Gastrocnemius medialis (tissue), 4 donors: ENCODE measurements around the gene SLC10A7.

Source experiments
- POLR2A ChIP-seq, 2 donors: fragments of 450-650 bp; IDR thresholded peaks; one replicate each; pipeline ENCODE4 v1.6.1; 2017; ENCODE audit warnings: antibody characterized with exemption in 2 of 2, mild to moderate bottlenecking in 2 of 2, moderate library complexity in 2 of 2
- TF ChIP-seq, protein P1 (sequence below), 5 experiments: fragments of 450-650 bp in 3 of 5; fragments of 200-600 bp in 2 of 5; sonication (generic) in 2 of 5; IDR thresholded peaks in 4 of 5; conservative IDR thresholded peaks in 1 of 5; 1 replicate in 4 of 5; 2 replicates in 1 of 5; pipeline ENCODE4 v1.5.1; 2016 to 2019; ENCODE audit warnings: antibody characterized with exemption in 5 of 5, mild to moderate bottlenecking in 3 of 5, moderate library complexity in 3 of 5

DNA sequence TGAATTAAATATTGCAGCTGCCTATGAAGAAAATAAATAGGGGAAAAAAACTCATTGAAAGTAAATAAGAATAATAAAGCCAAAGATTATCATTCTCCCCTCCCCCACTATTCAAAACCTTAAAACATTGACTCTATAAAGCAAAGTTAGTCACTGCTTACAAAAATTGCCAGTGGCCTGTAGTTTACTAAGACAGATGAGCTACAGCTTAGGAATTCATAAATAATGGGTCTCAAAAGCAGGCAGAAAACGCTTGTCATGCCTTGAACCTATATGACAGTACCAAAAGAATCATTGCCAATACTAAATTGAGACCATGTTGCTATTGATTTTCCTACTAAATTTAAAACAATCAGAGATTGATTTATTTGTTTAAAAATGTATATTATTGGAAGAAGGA, 78.9 kb downstream of the SLC10A7 start:
- TF ChIP-seq, protein P1, sequence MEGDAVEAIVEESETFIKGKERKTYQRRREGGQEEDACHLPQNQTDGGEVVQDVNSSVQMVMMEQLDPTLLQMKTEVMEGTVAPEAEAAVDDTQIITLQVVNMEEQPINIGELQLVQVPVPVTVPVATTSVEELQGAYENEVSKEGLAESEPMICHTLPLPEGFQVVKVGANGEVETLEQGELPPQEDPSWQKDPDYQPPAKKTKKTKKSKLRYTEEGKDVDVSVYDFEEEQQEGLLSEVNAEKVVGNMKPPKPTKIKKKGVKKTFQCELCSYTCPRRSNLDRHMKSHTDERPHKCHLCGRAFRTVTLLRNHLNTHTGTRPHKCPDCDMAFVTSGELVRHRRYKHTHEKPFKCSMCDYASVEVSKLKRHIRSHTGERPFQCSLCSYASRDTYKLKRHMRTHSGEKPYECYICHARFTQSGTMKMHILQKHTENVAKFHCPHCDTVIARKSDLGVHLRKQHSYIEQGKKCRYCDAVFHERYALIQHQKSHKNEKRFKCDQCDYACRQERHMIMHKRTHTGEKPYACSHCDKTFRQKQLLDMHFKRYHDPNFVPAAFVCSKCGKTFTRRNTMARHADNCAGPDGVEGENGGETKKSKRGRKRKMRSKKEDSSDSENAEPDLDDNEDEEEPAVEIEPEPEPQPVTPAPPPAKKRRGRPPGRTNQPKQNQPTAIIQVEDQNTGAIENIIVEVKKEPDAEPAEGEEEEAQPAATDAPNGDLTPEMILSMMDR (IDR thresholded peaks at IDR 0.05 in 4 of 5, conservative IDR thresholded peaks at IDR 0.05 in 1 of 5) = no peak
- no peak for TF ChIP-seq POLR2A (IDR thresholded peaks at IDR 0.05)
